Astrocyte (in vitro differentiated cells and primary cell): ENCODE data around the gene SNRPD3. TPM values are rescaled to one million over a fixed set of nuclear protein-coding genes. Genes with fewer than 3 reads are reported as not detected.

Experiments
- DNase-seq: peaks from one replicate; pipeline ENCODE4 v3.0.0-alpha.2; 2010; ENCODE audit warnings: low read depth
- FAIRE-seq: peaks from 2 replicates; lab custom pipeline; 2011; peaks lifted over from hg19 to GRCh38; lab: Jason Lieb, UNC
- H2AFZ ChIP-seq: 2 replicates; pipeline ENCODE4 v1.6.0; 2012; ENCODE audit warnings: low read depth, low read length, inconsistent platforms
- H3K27ac ChIP-seq: 2 replicates; pipeline ENCODE4 v1.5.1; 2011; ENCODE audit warnings: low read depth, low read length, inconsistent platforms
- H3K27me3 ChIP-seq: 2 replicates; pipeline ENCODE4 v1.6.0; 2011; ENCODE audit warnings: low read length, inconsistent platforms; ENCODE audit not compliant: insufficient read depth
- H3K36me3 ChIP-seq: 2 replicates; pipeline ENCODE4 v1.5.1; 2011; ENCODE audit warnings: low read length, inconsistent platforms; ENCODE audit not compliant: insufficient read depth
- H3K4me1 ChIP-seq: 2 replicates; pipeline ENCODE4 v1.5.1; 2011; ENCODE audit warnings: low read length, inconsistent platforms; ENCODE audit not compliant: insufficient read depth
- H3K4me2 ChIP-seq: 2 replicates; pipeline ENCODE4 v1.6.0; 2012; ENCODE audit warnings: low read length, inconsistent platforms
- H3K4me3 ChIP-seq: 2 replicates; pipeline ENCODE4 v1.5.1; 2011; ENCODE audit warnings: low read depth, mild to moderate bottlenecking, low read length, inconsistent platforms; ENCODE audit not compliant: insufficient read depth
- H3K79me2 ChIP-seq: 2 replicates; pipeline ENCODE4 v1.6.0; 2012; ENCODE audit warnings: mild to moderate bottlenecking, low read length, inconsistent platforms; ENCODE audit not compliant: insufficient read depth
- H3K9ac ChIP-seq: 2 replicates; pipeline ENCODE4 v1.6.0; 2012; ENCODE audit warnings: mild to moderate bottlenecking, low read length, inconsistent platforms
- H3K9me3 ChIP-seq: 2 replicates; pipeline ENCODE4 v1.5.1; 2012; ENCODE audit warnings: low read depth, mild to moderate bottlenecking, low read length, inconsistent platforms; ENCODE audit not compliant: insufficient read depth
- H4K20me1 ChIP-seq: 2 replicates; pipeline ENCODE4 v1.6.0; 2012; ENCODE audit warnings: low read length, inconsistent platforms; ENCODE audit not compliant: insufficient read depth
- H3K27ac Mint-ChIP-seq: one replicate; pipeline ENCODE4 v1.8.0; 2021; ENCODE audit warnings: mild to moderate bottlenecking, mixed read lengths; ENCODE audit not compliant: unreplicated experiment
- H3K27me3 Mint-ChIP-seq: one replicate; pipeline ENCODE4 v1.8.0; 2021; ENCODE audit warnings: low read depth, mixed read lengths; ENCODE audit not compliant: unreplicated experiment
- H3K36me3 Mint-ChIP-seq: one replicate; pipeline ENCODE4 v1.8.0; 2021; ENCODE audit warnings: low read depth, mixed read lengths; ENCODE audit not compliant: unreplicated experiment
- H3K4me1 Mint-ChIP-seq: one replicate; pipeline ENCODE4 v1.8.0; 2021; ENCODE audit warnings: low read depth, mixed read lengths; ENCODE audit not compliant: unreplicated experiment
- H3K4me3 Mint-ChIP-seq: one replicate; pipeline ENCODE4 v1.8.0; 2021; ENCODE audit warnings: mild to moderate bottlenecking, moderate library complexity, mixed read lengths; ENCODE audit not compliant: unreplicated experiment
- H3K9me3 Mint-ChIP-seq: one replicate; pipeline ENCODE4 v1.8.0; 2021; ENCODE audit warnings: mild to moderate bottlenecking, mixed read lengths; ENCODE audit not compliant: unreplicated experiment
- CTCF ChIP-seq: IDR thresholded peaks from 2 replicates; pipeline ENCODE4 v1.5.1; 2011; ENCODE audit warnings: low read depth, mild to moderate bottlenecking, inconsistent platforms, low read length, moderate library complexity; ENCODE audit not compliant: insufficient read depth
- EZH2 ChIP-seq: IDR thresholded peaks from 2 replicates; pipeline ENCODE4 v1.6.1; 2012; ENCODE audit warnings: mild to moderate bottlenecking, low read length, inconsistent platforms; ENCODE audit not compliant: insufficient read depth
- total RNA-seq: library from RNA; stranded (reverse); gene quantifications from 2 replicates; pipeline ENCODE4 v1.2.1, GENCODE V29; 2021

Gene SNRPD3
- total RNA-seq, 1 donor from 2014 or later, result 97.3 TPM

GRCh38 chr22:24515027-24515338, 40.8 kb upstream of the SNRPD3 start:
- H3K4me3 Mint-ChIP-seq, result no peak overlapping the region
- H3K27ac Mint-ChIP-seq, result no peak overlapping the region
- Histone ChIP-seq H3K4me2 (no peak overlapping the region), H3K4me3 (no peak overlapping the region), H3K9ac (no peak overlapping the region), H3K27ac (no peak overlapping the region), H3K9me3 (no peaks in the 10 kb centered on the region), H3K36me3 (no peaks in the 10 kb centered on the region), H4K20me1 (no peaks in the 10 kb centered on the region), H3K27me3 (peaks cover 13% of the 10 kb centered on the region), H3K79me2 (no peaks in the 10 kb centered on the region), H2AFZ (no peak overlapping the region), H3K4me1 (peaks cover 8% of the 10 kb centered on the region)
- no peaks in the 10 kb centered on the region for H3K36me3 Mint-ChIP-seq
- DNase-seq (no peak), FAIRE-seq (no peak)
- H3K4me1 Mint-ChIP-seq, result peaks cover 20% of the 10 kb centered on the region
- TF ChIP-seq EZH2, result no peak
- TF ChIP-seq CTCF, result no peak
- H3K9me3 Mint-ChIP-seq, result no peaks in the 10 kb centered on the region
- H3K27me3 Mint-ChIP-seq, result peaks cover 26% of the 10 kb centered on the region

- DNase-seq, result peak; percentile 89
- Histone ChIP-seq H3K4me3 (no peak overlapping the region), H3K4me2 (peak overlapping the region; percentile 55), H3K27ac (no peak overlapping the region), H3K27me3 (peaks cover 13% of the 10 kb centered on the region), H4K20me1 (no peaks in the 10 kb centered on the region), H3K79me2 (no peaks in the 10 kb centered on the region), H3K4me1 (peaks cover 5% of the 10 kb centered on the region), H3K36me3 (no peaks in the 10 kb centered on the region), H2AFZ (no peak overlapping the region), H3K9ac (peak overlapping the region; percentile 7), H3K9me3 (no peaks in the 10 kb centered on the region)
- no peak overlapping the region for H3K27ac Mint-ChIP-seq
- peaks cover 9% of the 10 kb centered on the region for H3K4me1 Mint-ChIP-seq
- FAIRE-seq, result no peak
- no peaks in the 10 kb centered on the region for H3K9me3 Mint-ChIP-seq
- H3K36me3 Mint-ChIP-seq, result no peaks in the 10 kb centered on the region
- TF ChIP-seq EZH2 (no peak), CTCF (no peak)
- peaks cover 33% of the 10 kb centered on the region for H3K27me3 Mint-ChIP-seq
- no peak overlapping the region for H3K4me3 Mint-ChIP-seq
These were observed 39.5 kb upstream of the SNRPD3 start for GRCh38 chr22:24516301-24516737.

- Histone ChIP-seq H3K27ac (no peak overlapping the region), H3K36me3 (no peaks in the 10 kb centered on the region), H3K27me3 (peaks cover 13% of the 10 kb centered on the region), H3K4me2 (no peak overlapping the region), H4K20me1 (no peaks in the 10 kb centered on the region), H3K9ac (no peak overlapping the region), H3K9me3 (no peaks in the 10 kb centered on the region), H3K79me2 (no peaks in the 10 kb centered on the region), H3K4me1 (peaks cover 11% of the 10 kb centered on the region), H2AFZ (no peak overlapping the region), H3K4me3 (no peak overlapping the region)
- Mint-ChIP-seq H3K9me3 (no peaks in the 10 kb centered on the region), H3K4me3 (no peak overlapping the region), H3K27me3 (peaks cover 31% of the 10 kb centered on the region), H3K27ac (peak overlapping the region; percentile 4), H3K4me1 (peaks cover 10% of the 10 kb centered on the region), H3K36me3 (no peaks in the 10 kb centered on the region)
- no peak for FAIRE-seq
- no peak for DNase-seq
- no peak for TF ChIP-seq CTCF
- TF ChIP-seq EZH2, result no peak
These were observed 38.4 kb upstream of the SNRPD3 start for GRCh38 chr22:24517446-24517845.
